Urinary bladder (tissue), 4 donors: ENCODE measurements around the gene CHL1. TPM values are rescaled to one million over a fixed set of nuclear protein-coding genes. Genes with fewer than 3 reads are reported as not detected.

Experiments used
- DNase-seq: peaks from one replicate; pipeline ENCODE4 v3.0.0-alpha.2; 2015; ENCODE audit errors: extremely low spot score
- H3K27ac ChIP-seq: one replicate; pipeline ENCODE4 v1.5.1; 2013; ENCODE audit warnings: low read depth, mild to moderate bottlenecking, moderate library complexity
- H3K36me3 ChIP-seq: one replicate; pipeline ENCODE4 v1.6.1; 2013; ENCODE audit warnings: mild to moderate bottlenecking, moderate library complexity; ENCODE audit not compliant: insufficient read depth
- H3K4me1 ChIP-seq: one replicate; pipeline ENCODE4 v1.6.1; 2013; ENCODE audit warnings: mild to moderate bottlenecking, moderate library complexity; ENCODE audit not compliant: insufficient read depth
- H3K4me3 ChIP-seq: one replicate; pipeline ENCODE4 v1.5.1; 2013; ENCODE audit warnings: low read depth, low read length
- WGBS: extraction: QIAGEN DNeasy Blood & Tissue Kit; methylation state at CpG from one replicate; pipeline ENCODE4 v1.1.7; 2013; 5-methylcytosine and 5-hydroxymethylcytosine counted together
- polyA plus RNA-seq: library from polyadenylated mRNA; stranded (reverse); fragments of 200-250 nt; gene quantifications from one replicate; pipeline ENCODE4 v1.2.3, GENCODE V29; 2013
- total RNA-seq: library from RNA; depleted of rRNA; stranded (reverse); fragments of >200 nt; gene quantifications from one replicate; pipeline ENCODE4 v1.2.3, GENCODE V29; 2014
- donor health status: healthy with polysubstance abuse.
- donor health status: healthy.

Gene CHL1
- total and polyA plus RNA-seq, 2 donors = 10.7 to 47.3 TPM

- Histone ChIP-seq H3K27ac (no peak overlapping the region), H3K4me3 (no peak overlapping the region), H3K36me3 (no peaks in the 10 kb centered on the region), H3K4me1 (no peaks in the 10 kb centered on the region)
- no peak for DNase-seq
- 79% methylated on average over 4 of the region's 4 CpGs for WGBS
Measured at GRCh38 chr3:430186-430585, 233.6 kb downstream of the CHL1 start.

- DNase-seq = no peak
- no peaks in the 10 kb centered on the region for H3K4me1 ChIP-seq
- no peak overlapping the region for H3K4me3 ChIP-seq
- WGBS = 42% methylated on average over 3 of the region's 3 CpGs
- H3K27ac ChIP-seq = no peak overlapping the region
- H3K36me3 ChIP-seq = no peaks in the 10 kb centered on the region
Measured at GRCh38 chr3:435161-435560, 238.6 kb downstream of the CHL1 start.

- Histone ChIP-seq H3K27ac (no peak overlapping the region), H3K4me1 (no peaks in the 10 kb centered on the region), H3K36me3 (no peaks in the 10 kb centered on the region), H3K4me3 (no peak overlapping the region)
- DNase-seq = no peak
- WGBS = 43% methylated on average over 2 of the region's 2 CpGs
Measured at GRCh38 chr3:436053-436452, 239.5 kb downstream of the CHL1 start.

- Histone ChIP-seq H3K4me3 (no peak overlapping the region), H3K27ac (no peak overlapping the region), H3K4me1 (no peaks in the 10 kb centered on the region), H3K36me3 (no peaks in the 10 kb centered on the region)
- WGBS = 73% methylated on average over 5 of the region's 5 CpGs
- DNase-seq = no peak
Measured at GRCh38 chr3:440826-441225, 244.3 kb downstream of the CHL1 start.

- no peak overlapping the region for H3K4me3 ChIP-seq
- no peaks in the 10 kb centered on the region for H3K36me3 ChIP-seq
- H3K4me1 ChIP-seq = no peaks in the 10 kb centered on the region
- DNase-seq = no peak
- WGBS = 88% methylated on average over 2 of the region's 2 CpGs
- H3K27ac ChIP-seq = no peak overlapping the region
Measured at GRCh38 chr3:445960-446359, 249.4 kb downstream of the CHL1 start.

GRCh38 chr3:447671-448070, 251.1 kb downstream of the CHL1 start:
- H3K36me3 ChIP-seq = no peaks in the 10 kb centered on the region
- DNase-seq = no peak
- H3K27ac ChIP-seq = no peak overlapping the region
- 91% methylated on average over 5 of the region's 5 CpGs for WGBS
- H3K4me3 ChIP-seq = no peak overlapping the region
- H3K4me1 ChIP-seq = no peaks in the 10 kb centered on the region

- Histone ChIP-seq H3K4me3 (no peak overlapping the region), H3K27ac (no peak overlapping the region), H3K4me1 (no peaks in the 10 kb centered on the region), H3K36me3 (no peaks in the 10 kb centered on the region)
- WGBS = 96% methylated on average over 4 of the region's 4 CpGs
- no peak for DNase-seq
Measured at GRCh38 chr3:449711-450110, 253.1 kb downstream of the CHL1 start.

- H3K4me3 ChIP-seq = no peak overlapping the region
- H3K4me1 ChIP-seq = no peaks in the 10 kb centered on the region
- no peak overlapping the region for H3K27ac ChIP-seq
- WGBS = 79% methylated on average over 2 of the region's 2 CpGs
- DNase-seq = no peak
- H3K36me3 ChIP-seq = no peaks in the 10 kb centered on the region
Measured at GRCh38 chr3:452221-452620, 255.7 kb downstream of the CHL1 start.

GRCh38 chr3:453106-453505, 256.5 kb downstream of the CHL1 start:
- H3K27ac ChIP-seq = no peak overlapping the region
- no peak overlapping the region for H3K4me3 ChIP-seq
- no peaks in the 10 kb centered on the region for H3K4me1 ChIP-seq
- DNase-seq = no peak
- no peaks in the 10 kb centered on the region for H3K36me3 ChIP-seq
- 93% methylated on average over 4 of the region's 4 CpGs for WGBS

- Histone ChIP-seq H3K27ac (no peak overlapping the region), H3K36me3 (no peaks in the 10 kb centered on the region), H3K4me3 (no peak overlapping the region), H3K4me1 (no peaks in the 10 kb centered on the region)
- no peak for DNase-seq
- WGBS = 64% methylated on average over 2 of the region's 2 CpGs
Measured at GRCh38 chr3:454986-455385, 258.4 kb downstream of the CHL1 start.

- Histone ChIP-seq H3K4me3 (no peak overlapping the region), H3K36me3 (no peaks in the 10 kb centered on the region), H3K27ac (no peak overlapping the region), H3K4me1 (no peaks in the 10 kb centered on the region)
- DNase-seq = no peak
- 66% methylated on average over 3 of the region's 3 CpGs for WGBS
Measured at GRCh38 chr3:458124-458523, 261.6 kb downstream of the CHL1 start.

- H3K4me3 ChIP-seq = no peak overlapping the region
- no peaks in the 10 kb centered on the region for H3K4me1 ChIP-seq
- H3K27ac ChIP-seq = no peak overlapping the region
- H3K36me3 ChIP-seq = no peaks in the 10 kb centered on the region
- WGBS = 57% methylated on average over 8 of the region's 8 CpGs
- no peak for DNase-seq
Measured at GRCh38 chr3:458653-459310, 262.2 kb downstream of the CHL1 start.
